Right lung (tissue), 5 donors: ENCODE measurements around the gene DNMT3B. TPM values are rescaled to one million over a fixed set of nuclear protein-coding genes. Genes with fewer than 3 reads are reported as not detected.

Experiments
- DNase-seq, 2 donors: peaks; one replicate each; pipeline ENCODE4 v3.0.0-alpha.2; 2013
- polyA plus RNA-seq, 5 donors: library from polyadenylated mRNA; unstranded; fragments of 120-200 nt; gene quantifications; one replicate each; pipeline versions ENCODE4 v1.2.1 to v1.2.3, GENCODE V29; 2013; ENCODE audit warnings: inconsistent platforms in 1 of 5, low replicate concordance in 1 of 5; ENCODE audit not compliant: insufficient read length in 5 of 5, insufficient read depth in 1 of 5

The DNMT3B gene
- polyA plus RNA-seq, 5 donors: 5.6 to 8.0 (median 6.4) TPM

DNA sequence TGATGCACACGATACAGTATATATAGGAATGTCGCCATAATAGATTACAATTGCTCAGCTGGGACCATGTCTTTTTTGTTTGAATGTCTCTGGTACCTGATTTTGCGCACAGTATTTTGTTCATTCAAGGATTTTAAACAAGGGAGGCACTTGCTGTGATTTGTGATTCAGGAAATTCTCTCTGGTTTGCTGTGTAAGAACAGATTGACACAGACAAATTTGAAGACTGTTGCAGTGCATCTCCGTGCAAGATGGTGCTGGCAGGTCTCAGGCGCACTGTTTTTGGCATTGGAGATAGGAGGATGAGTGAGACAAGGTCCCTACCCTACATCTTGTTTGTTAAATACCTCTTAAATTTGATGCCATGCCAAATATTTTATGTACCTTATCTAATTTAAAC is 60.0 kb downstream of the DNMT3B start:
- no peak for DNase-seq

DNA sequence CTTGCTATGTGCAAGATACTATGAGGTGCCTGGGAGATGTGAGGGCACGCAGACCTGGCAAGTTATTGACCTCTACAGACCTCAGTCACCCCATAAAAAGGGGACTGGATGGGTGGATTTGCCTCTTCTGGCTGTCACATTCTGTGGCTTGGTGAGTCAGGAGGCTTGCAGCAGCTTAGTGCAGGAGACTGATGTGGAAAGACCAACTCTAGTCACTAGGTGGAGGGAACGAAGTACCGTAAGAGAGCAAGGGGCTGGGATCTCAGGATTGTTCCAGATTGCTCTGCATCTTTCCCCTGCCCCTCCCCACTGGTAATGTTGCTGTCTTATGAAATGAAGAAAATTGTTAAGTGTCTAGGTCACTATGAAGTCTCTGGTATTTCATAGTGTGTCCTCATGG is 60.9 kb downstream of the DNMT3B start:
- no peak for DNase-seq

DNA sequence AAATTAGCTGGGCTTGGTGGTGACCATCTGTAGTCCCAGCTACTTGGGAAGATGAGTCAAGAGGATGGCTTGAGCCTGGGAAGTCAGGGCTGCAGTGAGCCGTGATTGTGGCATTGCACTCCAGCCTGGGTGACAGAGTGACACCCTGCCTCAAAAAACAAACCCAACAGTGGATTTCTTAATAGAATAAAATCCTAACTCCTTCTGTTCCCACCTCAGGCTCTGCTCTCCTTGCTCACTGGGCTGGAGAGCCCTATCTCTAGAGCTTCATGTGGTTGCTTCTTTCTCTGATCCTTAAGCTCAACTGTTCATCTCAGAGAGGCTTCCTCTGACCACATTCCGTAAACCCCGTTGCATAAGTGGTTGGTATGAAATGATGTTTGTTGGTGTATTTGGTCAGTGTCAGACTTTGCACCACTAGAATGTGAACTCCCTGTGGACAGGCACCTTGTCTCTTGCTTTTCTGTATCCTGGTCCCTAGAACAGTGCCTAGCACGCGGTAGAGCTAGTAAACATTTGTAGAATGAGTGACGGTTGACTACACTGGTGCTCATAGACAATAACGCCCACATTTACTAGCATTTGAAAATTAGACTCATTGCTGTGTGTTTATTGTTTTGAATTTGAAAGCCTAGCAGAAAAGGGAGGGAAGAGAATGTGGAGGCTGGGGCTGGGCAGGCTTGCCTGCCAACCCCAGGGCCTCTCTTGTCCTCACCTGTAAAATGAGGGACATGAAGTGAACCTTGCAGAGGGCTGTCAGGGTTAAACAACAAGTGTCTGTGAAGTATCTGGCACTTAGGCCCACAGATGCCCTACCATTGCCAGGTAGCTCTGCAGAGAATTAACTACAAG is 61.8 kb downstream of the DNMT3B start:
- no peak for DNase-seq

DNA sequence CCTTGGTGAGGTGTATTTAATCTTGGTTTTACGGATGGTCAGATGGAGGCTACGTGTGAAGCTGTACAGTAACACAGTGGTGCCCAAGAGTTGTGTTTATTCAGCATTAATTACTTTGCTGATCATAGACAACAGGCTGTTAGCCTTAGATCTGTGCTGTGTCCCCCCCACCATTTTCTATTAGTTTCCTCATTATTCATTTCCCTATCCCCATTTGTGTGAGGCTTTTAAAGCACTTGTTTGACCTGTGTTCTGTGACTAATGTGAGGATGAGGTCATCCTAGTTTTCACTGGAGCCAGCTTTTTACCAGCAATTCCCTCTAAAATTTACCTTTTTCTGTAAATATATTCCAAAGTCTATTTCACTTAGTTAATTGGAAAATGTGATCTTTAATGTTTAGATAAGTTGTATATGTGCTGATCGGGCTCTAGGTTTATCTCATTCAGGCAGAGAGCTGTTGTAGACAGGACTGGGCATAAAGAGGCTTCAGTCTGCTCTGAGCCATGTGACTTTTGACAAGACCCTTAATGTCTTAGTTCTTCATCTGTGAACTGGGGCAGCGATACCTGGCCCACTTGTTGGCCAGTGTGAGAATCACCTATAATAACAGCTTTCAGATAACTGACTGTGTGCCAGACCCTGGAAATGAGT is 66.0 kb downstream of the DNMT3B start:
- no peak for DNase-seq

DNA sequence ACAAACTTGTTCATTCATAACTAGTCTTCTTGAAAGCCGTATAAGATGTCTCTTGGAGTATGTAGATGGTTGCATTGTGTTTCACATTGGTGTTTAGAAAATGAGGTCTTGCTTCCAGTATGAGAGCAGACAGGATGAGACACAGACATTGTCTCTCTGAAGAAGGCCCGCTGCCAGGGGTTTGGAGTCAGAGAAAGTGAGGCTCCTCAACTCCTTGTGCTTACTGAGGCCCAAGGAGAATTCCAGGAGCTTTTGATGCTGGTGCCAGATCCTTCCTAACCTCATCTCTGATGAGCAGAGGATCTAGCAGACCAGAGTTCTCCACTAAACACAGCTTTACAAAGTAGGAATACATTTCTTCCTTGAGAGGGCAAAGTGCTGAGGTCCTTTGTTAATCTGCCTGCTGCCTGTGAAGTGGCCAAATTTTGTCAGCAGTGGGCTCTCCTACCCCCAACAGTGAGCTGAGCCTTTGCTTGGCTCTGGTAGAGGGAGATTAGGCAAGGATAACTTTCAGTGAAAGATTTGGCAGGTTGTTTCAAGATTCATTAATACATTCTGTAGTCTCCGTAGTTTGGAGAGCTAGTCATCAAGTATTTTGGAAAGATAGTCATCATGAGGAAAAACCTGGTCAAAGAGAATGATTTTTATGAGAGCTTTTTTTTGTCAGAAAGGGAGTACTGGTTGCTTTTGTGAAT is 67.3 kb downstream of the DNMT3B start:
- DNase-seq: no peak

DNA sequence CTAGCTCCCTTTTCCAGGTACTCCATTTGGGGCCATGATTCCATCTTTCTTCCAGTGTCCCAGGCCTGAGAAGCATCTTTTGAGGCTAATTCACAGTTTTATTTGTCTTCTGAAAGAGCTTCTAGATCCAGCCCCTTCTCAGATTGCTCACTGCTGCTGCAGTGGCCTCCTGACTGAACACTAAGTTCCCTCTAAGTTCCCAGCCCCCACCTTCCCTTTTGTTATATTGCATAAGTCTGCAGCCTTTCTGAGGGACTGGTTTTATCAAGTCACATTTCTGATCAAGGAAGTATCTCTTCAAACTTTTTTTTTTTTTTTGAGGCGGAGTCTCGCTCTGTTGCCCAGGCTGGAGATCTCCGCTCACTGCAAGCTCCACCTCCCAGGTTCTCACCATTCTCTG is 68.3 kb downstream of the DNMT3B start:
- no peak for DNase-seq

DNA sequence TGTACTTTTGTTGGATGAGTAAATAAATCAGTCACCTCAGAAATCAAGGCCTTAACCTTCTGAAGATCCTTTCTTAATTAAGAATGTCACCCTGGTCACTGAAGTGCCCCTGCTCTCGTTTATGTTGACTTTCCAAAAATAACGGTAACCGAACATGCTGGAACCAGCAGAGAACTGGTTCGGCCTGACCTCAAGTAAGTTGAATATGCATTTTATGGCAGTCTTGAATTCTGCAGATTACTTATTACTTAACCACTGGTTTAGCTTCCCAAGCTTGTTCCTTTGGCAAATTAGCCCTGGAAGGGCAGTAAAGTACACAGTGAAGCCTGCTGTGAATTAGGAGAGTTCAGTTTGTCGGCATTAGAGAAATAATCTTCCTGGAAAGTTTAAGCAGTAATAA is 69.8 kb downstream of the DNMT3B start:
- no peak for DNase-seq

DNA sequence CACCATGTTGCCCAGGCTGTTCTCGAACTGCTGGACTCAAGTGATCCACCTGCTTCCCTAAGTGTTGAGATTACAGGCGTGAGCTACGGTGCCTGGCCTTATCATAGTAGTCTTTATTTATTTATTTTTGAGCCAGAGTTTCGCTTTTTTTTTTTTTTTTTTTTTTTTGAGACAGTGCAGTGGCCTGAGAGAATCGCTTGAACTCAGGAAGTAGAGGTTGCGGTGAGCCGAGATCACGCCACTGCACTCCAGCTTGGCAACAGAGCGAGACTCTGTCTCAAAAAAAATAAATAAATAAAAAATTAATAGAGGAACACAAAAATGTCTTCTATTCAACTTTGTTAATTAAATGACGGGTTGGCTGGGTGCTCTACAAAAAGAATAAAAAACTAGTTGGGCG is 70.5 kb downstream of the DNMT3B start:
- DNase-seq: no peak

DNA sequence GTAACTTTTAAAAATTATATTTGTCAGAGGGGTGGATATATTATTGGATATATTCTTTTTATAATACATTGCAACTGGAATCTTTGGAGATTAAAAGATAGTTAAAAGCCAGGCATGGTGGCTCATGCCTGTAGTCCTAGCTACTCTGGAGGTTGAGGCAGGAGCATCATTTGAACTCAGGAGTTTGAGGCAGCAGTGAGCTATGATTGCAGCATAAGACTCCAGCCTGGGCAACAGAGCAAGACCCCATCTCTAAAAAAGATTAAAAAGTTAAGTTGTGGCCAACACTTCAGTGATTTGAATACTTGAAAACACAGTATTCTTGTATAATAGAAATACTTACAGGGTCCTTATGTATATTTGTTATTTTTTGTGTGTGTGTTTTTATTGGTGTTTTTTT is 72.8 kb downstream of the DNMT3B start:
- no peak for DNase-seq

DNA sequence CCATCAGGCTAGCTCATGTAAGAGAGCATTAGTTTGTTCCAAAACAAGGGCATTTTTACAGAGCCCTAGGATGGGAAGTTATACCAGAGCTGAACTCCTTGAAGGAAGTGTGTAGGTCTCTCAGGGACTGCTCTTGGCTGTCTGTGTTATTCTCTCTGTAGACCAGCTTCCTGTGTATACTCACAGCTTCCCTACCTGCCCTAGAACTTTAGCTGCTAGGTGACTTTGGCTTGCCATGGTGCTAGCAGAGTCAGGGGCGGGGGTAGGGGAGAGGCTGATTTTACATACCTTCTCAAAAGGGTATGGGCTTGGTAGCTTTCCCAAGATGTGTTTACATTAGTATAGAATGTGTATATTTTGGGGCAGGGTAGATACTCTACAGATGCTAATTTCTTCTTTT is 75.0 kb downstream of the DNMT3B start:
- DNase-seq: no peak

DNA sequence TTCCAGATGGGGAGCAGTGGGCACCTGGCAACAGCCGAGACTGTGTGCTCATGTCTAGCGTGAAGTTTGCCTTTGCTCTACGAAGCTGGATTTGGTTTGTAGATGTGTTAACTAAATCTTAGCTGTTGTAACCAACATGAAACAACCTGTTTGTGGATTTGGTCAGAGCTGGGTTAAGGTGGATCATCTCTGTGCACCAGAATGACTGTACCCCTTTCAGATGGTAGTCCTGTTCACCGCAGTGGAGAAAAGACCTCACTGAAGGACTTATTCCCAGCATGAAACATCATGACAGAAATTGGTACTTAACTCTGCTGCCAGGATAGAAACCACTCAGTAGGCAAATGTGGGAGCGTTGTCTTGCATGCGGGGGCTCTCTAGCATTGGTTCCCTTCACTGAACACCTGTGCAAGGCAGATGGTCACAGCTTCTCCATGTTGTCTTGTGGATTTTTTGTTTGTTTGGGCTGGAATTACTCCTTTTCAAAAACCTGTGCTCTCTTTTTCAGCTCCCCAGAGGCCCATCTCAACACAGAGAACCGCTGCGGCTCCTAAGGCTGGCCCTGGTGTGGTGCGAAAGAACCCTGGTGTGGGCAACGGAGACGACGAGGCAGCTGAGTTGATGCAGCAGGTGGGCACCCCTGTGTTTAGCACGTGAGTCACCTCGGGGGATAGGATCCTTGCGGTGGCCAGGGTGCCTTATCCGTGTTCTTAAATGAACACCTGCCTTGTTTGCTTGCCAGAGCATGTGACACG is 77.2 kb downstream of the DNMT3B start:
- no peak for DNase-seq

DNA sequence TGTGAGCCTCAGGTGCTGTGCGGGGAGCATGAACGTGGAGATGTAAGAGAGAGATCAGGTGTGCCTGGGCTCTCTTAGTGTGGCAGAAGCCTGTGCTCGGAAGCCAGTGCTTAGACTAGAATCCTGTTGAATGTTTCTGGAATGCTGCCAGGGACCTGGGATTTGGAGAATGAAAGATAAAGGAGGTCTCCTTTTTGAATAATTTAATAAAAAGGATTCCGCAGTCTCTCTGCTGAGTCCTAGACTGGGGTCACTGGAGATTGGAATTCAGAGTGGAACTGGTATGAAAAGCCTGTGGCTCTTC is 77.7 kb downstream of the DNMT3B start:
- no peak for DNase-seq

DNA sequence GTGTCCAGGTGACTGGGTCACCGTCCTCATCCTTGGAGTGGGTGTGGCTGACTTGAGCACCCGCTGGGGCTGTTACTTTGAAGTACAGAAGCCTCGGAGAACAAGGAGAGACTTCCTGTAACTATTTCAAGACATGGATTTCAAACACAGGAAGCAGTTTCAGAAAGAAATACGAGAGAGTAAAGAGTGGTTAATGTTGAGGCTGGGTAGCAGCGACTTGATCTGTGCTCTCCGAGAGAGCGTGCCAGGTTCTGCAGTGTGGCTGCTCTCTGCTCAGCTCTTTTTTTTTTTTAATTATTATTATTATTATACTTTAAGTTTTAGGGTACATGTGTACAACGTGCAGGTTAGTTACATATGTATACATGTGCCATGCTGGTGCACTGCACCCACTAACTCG is 79.0 kb downstream of the DNMT3B start:
- DNase-seq: no peak

DNA sequence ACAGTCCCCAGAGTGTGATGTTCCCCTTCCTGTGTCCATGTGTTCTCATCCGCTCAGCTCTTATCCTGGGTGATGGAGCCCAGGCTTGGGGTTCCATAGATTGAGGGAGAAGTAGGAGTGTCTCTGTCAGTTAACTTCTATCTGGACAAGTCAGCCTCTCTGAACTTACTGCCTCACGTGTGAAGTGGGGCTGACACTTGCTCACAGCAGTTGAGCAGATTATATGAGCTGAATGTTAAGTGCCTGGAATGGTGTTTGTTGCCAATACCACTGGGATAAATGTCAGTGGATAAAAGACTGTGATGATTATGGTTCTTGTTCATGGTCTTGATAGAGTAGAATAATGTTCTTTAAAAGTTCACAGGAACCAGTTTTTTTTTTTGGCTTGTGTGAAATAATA is 79.4 kb downstream of the DNMT3B start:
- DNase-seq: no peak

DNA sequence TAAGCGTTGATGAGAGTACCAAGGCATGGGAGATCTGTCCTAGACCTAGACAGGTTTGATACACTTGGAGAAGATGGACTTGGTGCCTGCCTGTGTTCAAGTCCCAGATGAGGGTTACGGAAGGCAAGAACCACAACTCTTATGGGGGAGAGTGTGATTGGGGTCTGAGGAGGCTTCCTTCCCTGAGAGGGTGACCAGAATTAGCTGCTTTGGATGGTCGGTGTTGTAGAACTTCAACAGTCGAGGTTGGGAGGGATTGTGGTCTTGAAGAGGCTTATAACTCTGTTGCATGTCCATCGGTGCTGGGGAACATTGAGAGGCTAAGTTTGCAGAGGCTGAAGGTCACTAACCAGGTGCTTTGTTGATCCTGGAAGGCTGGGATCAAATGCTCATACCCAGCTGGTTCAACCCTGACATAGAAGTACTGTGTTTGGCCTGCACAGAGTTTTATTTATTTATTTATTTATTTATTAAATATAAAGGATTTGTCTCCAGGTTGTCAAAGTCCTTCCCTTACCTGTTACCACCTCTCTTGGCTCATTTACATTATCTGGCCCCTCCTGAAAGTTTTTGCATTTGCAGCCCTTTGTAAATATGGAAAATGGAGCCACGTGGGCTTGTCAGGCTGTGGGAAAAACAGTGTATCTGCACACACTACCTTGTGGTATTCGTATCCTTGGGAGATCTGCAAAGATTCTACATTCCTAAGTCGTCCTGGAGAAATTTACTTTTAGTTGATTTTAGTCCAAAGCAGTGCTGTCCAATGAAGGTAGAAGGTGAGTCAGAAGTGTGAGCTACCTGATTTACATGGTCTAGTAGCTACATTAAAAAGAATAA is 80.7 kb downstream of the DNMT3B start:
- no peak for DNase-seq

DNA sequence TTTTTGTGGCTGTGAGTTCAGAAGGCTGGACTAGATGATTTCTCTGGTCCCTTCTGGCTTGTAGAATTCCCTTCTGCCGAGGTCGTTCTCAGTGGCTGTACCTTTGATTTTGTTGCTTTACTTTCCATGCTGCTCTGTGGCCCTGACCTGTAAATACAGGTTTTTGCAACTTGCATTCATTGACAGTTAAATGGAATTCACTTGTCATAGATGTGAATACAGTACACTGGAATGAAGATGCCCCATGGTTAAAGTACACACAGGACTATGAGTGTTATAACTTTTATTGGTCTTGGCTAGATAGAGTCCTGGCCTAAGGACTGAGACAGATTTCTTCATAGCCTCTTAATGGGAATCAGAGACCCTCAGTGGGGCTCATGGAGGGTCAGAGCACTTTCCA is 83.6 kb downstream of the DNMT3B start:
- DNase-seq: no peak

DNA sequence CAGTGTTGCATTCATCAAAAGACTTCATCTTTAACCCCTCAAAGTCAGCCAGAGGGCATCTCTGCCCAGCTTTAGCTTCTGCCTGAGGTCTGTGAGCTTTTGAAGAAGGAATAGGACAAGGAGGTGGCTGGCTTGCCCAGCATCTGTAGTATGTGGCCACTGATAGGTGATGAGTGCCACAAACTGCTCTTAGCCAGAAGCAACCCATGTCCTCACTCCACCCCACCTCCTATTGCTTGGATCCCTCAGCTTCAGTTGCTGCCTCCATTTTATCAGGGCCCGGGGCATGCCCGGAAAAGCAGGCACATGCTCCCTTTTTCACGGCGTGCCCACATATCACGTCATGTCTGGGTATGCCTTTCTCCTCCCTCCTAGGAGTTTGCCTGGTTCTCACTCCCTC is 84.7 kb downstream of the DNMT3B start:
- no peak for DNase-seq

DNA sequence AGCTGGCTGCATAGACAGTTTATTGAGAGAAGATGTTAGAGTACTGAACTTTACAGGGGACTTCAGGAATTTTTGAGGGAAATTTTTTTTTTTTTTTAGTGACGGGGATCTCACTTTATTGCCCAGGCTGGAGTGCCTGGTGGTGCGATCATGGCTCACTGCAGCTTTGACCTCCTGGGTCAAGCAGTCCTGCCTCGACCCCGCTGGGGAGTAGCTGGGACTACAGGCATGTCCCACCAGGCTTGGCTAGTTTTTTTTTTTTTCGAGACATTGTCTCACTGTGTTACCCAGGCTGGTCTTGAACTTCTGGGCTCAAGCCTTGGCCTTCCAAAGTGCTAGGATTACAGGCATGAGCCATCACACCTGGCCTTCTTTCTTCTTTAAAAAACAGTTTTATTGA is 85.8 kb downstream of the DNMT3B start:
- no peak for DNase-seq

DNA sequence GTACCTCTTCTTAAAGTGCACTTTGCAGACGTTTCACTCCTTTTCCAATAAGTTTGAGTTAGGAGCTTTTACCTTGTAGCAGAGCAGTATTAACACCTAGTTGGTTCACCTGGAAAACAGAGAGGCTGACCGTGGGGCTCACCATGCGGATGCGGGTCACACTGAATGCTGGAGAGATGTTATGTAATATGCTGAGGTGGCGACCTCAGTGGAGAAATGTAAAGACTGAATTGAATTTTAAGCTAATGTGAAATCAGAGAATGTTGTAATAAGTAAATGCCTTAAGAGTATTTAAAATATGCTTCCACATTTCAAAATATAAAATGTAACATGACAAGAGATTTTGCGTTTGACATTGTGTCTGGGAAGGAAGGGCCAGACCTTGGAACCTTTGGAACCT is 86.7 kb downstream of the DNMT3B start:
- DNase-seq: no peak

DNA sequence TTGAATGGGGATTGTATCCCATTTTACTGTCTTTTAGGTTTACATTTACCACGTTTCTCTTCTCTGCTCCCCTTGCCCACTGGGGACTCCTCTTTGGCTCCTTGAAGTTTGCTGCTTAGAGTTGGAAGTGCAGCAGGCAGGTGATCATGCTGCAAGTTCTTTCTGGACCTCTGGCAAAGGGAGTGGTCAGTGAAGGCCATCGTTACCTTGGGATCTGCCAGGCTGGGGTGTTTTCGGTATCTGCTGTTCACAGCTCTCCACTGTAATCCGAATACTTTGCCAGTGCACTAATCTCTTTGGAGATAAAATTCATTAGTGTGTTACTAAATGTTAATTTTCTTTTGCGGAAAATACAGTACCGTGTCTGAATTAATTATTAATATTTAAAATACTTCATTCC is 87.4 kb downstream of the DNMT3B start:
- no peak for DNase-seq

DNA sequence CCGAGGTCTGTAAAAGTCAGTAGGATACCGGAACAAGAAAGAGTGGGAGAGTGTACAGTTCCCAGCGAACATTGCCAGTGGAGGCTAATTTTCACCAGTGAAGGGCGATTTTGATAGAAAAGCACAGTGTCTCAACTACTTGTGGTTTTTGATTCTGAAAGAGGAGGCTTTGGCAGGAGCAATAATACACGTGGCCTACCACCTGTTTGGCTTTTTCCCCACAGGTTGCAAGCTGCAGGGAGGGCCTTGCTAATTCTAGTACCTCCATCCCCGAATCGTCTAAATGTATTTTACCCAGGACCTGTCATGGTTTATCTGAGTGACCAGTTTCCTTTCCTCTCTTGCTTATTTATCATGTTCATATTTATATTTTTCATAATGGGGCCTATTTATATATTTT is 93.2 kb downstream of the DNMT3B start:
- no peak for DNase-seq

DNA sequence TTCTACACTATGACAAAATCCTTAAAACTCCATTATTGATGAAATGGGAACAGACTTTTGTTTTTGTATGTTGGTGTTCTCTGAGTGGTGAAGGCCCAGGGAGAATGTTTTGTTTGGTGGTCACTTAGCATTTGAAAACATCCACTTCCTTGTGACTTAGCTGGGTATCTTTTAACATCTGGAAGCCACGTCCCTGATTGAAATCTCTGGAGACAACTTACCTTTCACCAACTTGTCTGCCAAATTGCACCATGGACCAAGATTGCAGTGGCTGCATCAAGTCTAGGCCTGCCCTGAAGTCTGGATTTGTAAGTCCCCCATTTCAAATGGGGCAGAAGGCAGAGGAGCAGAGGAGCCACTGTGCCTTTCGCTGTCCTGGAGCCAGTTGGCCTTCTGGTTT is 96.0 kb downstream of the DNMT3B start:
- DNase-seq: no peak
